Thyroid gland (tissue), 4 donors: ENCODE measurements around the gene NACC1. TPM values are rescaled to one million over a fixed set of nuclear protein-coding genes. Genes with fewer than 3 reads are reported as not detected.
A peak's percentile ranks its signal among the peaks of the same experiment; 100 is the strongest.

ENCODE experiments used
- DNase-seq, 2 donors: peaks; one replicate each; pipeline ENCODE4 v3.0.0-alpha.2; 2019
- H3K27ac ChIP-seq, 3 donors: fragments of 200-600 bp; sonication (generic); 1 replicate in 2 of 3; 2 replicates in 1 of 3; pipeline ENCODE4 v1.5.1; 2016 to 2019; ENCODE audit warnings: mild to moderate bottlenecking in 1 of 3, moderate library complexity in 1 of 3
- H3K27me3 ChIP-seq: fragments of 200-600 bp; sonication (generic); one replicate; pipeline ENCODE4 v1.5.1; 2019
- H3K36me3 ChIP-seq, 2 donors: fragments of 200-600 bp; sonication (generic); one replicate each; pipeline ENCODE4 v1.5.1; 2016 to 2019
- H3K4me1 ChIP-seq, 2 donors: fragments of 200-600 bp; sonication (generic); one replicate each; pipeline ENCODE4 v1.5.1; 2017 to 2019
- H3K4me3 ChIP-seq, 3 donors: fragments of 200-600 bp; sonication (generic); replicated peaks in 1 of 3; 1 replicate in 2 of 3; 2 replicates in 1 of 3; pipeline ENCODE4 v1.5.1; 2016; ENCODE audit warnings: mild to moderate bottlenecking in 1 of 3
- H3K9me3 ChIP-seq: fragments of 200-600 bp; sonication (generic); one replicate; pipeline ENCODE4 v1.5.1; 2017
- POLR2A ChIP-seq, 2 donors: fragments of 450-650 bp; IDR thresholded peaks; one replicate each; pipeline ENCODE4 v1.6.1; 2017; ENCODE audit warnings: antibody characterized with exemption in 2 of 2, mild to moderate bottlenecking in 2 of 2, moderate library complexity in 1 of 2
- WGBS, 2 donors: methylation state at CpG; one replicate each; pipeline ENCODE4 v1.1.5; 2017; 5-methylcytosine and 5-hydroxymethylcytosine counted together
- intact Hi-C: fragments of 100-400 bp; cut with DNase I; formaldehyde crosslinking; loops from one replicate; pipeline ENCODE4 v1.15.1; 2023
- total RNA-seq, 4 donors: library from RNA; depleted of rRNA; stranded (reverse); fragments of >200 nt; gene quantifications; one replicate each; pipeline ENCODE4 v1.2.3, GENCODE V29; 2016
- TF ChIP-seq, protein P1 (sequence below), 6 experiments: fragments of 200-600 bp in 3 of 6; fragments of 450-650 bp in 3 of 6; sonication (generic) in 3 of 6; IDR thresholded peaks; one replicate each; pipeline ENCODE4 v1.5.1; 2016 to 2019; ENCODE audit warnings: antibody characterized with exemption in 6 of 6, mild to moderate bottlenecking in 2 of 6, inconsistent platforms in 1 of 6, moderate library complexity in 1 of 6

NACC1 gene
- 10 to 100 TPM; 16.9 to 67.7 (median 43.0) TPM for total RNA-seq

GRCh38 chr19:13117772-13118423 lies at the start of gene NACC1:
Gene NACC1, plus strand, starts transcription at chr19:13118264. Its CDS starts 16,944 bp downstream, at chr19:13135208.
- H3K9me3 ChIP-seq, result no peaks in the 10 kb centered on the region
- DNase-seq, result peak; percentile 87 to 90
- H3K27me3 ChIP-seq, result no peaks in the 10 kb centered on the region
- 4 to 9% methylated on average over 20 to 26 of the region's 65 CpGs for WGBS, 2 donors
- H3K36me3 ChIP-seq, result peaks cover 6 to 7% of the 10 kb centered on the region in 2 donors
- TF ChIP-seq POLR2A (IDR thresholded peaks at IDR 0.05), result peak in 1 of 2 donors; percentile 62
- TF ChIP-seq, protein P1, sequence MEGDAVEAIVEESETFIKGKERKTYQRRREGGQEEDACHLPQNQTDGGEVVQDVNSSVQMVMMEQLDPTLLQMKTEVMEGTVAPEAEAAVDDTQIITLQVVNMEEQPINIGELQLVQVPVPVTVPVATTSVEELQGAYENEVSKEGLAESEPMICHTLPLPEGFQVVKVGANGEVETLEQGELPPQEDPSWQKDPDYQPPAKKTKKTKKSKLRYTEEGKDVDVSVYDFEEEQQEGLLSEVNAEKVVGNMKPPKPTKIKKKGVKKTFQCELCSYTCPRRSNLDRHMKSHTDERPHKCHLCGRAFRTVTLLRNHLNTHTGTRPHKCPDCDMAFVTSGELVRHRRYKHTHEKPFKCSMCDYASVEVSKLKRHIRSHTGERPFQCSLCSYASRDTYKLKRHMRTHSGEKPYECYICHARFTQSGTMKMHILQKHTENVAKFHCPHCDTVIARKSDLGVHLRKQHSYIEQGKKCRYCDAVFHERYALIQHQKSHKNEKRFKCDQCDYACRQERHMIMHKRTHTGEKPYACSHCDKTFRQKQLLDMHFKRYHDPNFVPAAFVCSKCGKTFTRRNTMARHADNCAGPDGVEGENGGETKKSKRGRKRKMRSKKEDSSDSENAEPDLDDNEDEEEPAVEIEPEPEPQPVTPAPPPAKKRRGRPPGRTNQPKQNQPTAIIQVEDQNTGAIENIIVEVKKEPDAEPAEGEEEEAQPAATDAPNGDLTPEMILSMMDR (IDR thresholded peaks at IDR 0.05), result no peak
- peak within 1 kb of the TSS; percentile 38 to 74 (median 68) for H3K27ac ChIP-seq
- peak within 1 kb of the TSS; percentile 70 to 97 (median 89) for H3K4me3 ChIP-seq
- intact Hi-C loops, result no loop called here
- H3K4me1 ChIP-seq, result peaks cover 33% of the 10 kb centered on the region in 2 donors

- peak overlapping the region in 2 of 3 donors; percentile 44 to 48 for H3K27ac ChIP-seq
- DNase-seq, result no peak
- intact Hi-C loops, result no loop called here
- H3K36me3 ChIP-seq, result peaks cover 0 to 6% of the 10 kb centered on the region in 2 donors
- TF ChIP-seq, protein P1 (IDR thresholded peaks at IDR 0.05), result no peak
- no peak for TF ChIP-seq POLR2A (IDR thresholded peaks at IDR 0.05)
- peaks cover 6 to 16% of the 10 kb centered on the region in 2 donors for H3K4me1 ChIP-seq
- no peak overlapping the region for H3K4me3 ChIP-seq
- H3K27me3 ChIP-seq, result no peaks in the 10 kb centered on the region
- no peaks in the 10 kb centered on the region for H3K9me3 ChIP-seq
- whole genome bisulfite sequencing, 2 donors, result 68 to 78% methylated on average over 14 to 15 of the region's 20 CpGs
Observed at GRCh38 chr19:13069415-13070359, 48.4 kb upstream of the NACC1 start.

DNA sequence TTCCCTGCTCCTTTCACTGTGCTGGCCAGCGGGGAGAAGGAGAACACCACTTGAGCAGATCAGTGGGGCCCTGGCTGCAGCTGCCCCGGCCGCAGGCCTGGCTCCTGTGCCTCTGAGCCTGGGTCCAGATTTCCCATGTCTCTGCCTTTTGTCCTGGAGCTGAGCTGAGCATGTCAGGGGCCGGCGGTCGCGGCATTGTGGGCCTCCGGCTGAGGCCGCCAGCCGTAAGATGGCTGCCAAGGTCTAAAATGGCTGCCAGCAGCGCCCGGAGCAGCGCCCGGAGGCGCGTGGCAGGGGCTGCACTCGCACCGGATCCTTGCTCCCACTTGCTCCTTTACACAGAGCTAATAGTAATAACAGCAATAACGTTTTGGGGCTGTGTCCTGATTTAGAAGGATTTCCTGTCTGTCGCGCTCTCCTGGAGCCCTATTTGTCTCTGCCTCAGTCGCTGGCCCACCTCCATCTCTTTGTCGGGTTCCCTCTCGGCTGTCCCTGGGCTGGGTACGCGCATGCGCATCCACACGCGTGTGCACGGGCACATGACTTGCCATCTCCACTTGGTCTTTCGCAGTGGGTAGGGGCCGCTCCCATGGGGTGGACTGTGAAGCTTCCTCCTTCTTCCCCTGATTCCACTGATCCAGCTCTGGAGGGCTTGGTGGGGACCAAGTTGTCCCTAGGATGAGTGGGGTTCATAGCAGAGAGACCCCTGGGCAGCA lies 47.5 kb upstream of the NACC1 start:
- WGBS, 2 donors, result 86 to 92% methylated on average over 23 to 25 of the region's 32 CpGs
- no peak overlapping the region for H3K4me3 ChIP-seq
- peaks cover 0 to 6% of the 10 kb centered on the region in 2 donors for H3K36me3 ChIP-seq
- no peak for DNase-seq
- H3K9me3 ChIP-seq, result no peaks in the 10 kb centered on the region
- H3K27me3 ChIP-seq, result no peaks in the 10 kb centered on the region
- TF ChIP-seq POLR2A (IDR thresholded peaks at IDR 0.05), result no peak
- H3K4me1 ChIP-seq, result peaks cover 6 to 16% of the 10 kb centered on the region in 2 donors
- H3K27ac ChIP-seq, result peak overlapping the region in 2 of 3 donors; percentile 44 to 48
- intact Hi-C loops, result no loop called here

DNA sequence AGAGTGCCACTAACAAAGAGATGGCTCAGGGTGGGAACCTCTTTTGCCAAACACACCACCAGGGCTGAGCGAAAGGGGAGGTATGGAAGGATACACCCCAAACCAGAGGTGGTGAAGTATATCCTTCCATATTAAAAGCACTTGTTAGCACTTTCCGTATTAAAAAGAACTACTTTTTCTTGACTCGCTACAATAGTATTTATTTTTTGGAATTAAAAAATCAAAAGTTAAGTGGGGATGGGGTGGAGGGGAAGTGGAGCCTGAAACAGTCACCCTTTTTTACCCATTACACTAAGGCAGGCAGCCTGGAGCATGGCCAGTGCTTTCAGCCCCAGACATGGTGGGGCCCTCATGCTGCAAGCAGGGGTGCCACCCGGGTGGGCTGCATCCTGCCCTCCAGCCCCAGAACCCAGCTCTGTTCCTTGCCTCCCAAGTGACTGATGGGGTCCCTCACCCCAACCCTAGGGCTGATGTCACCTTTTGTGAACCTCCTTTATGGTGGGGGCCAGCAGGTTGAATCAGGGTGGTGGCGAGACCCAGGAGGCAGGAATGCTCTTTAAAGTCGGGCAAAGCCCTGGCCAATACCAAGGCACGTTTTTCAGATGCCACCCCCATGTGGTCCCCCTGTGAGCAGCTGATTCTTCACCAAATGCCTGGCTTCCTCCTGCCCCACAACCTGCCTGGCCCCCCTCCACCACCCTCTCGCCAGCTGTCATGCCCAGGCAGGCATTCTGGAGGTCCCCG lies 46.4 kb upstream of the NACC1 start:
- no peak overlapping the region for H3K4me3 ChIP-seq
- TF ChIP-seq POLR2A (IDR thresholded peaks at IDR 0.05), result no peak
- TF ChIP-seq, protein P1 (IDR thresholded peaks at IDR 0.05), result no peak
- peaks cover 6 to 16% of the 10 kb centered on the region in 2 donors for H3K4me1 ChIP-seq
- H3K36me3 ChIP-seq, result peaks cover 0 to 6% of the 10 kb centered on the region in 2 donors
- no peak overlapping the region for H3K27ac ChIP-seq
- intact Hi-C loops, result no loop called here
- WGBS, 2 donors, result 80 to 81% methylated on average over 8 to 9 of the region's 9 CpGs
- H3K9me3 ChIP-seq, result no peaks in the 10 kb centered on the region
- H3K27me3 ChIP-seq, result no peaks in the 10 kb centered on the region
- DNase-seq, result no peak
